ENCODE results near the gene GUCA1A. TPM values are rescaled to one million over a fixed set of nuclear protein-coding genes. Genes with fewer than 3 reads are reported as not detected.
"Not testable (repeated sequence)": the region's sequence is repeated elsewhere in the genome, so short reads cannot be mapped to it uniquely, and the experiment has no call there.

The GUCA1A gene
- total RNA-seq, 1 donor from 2014 or later = not detected

DNA sequence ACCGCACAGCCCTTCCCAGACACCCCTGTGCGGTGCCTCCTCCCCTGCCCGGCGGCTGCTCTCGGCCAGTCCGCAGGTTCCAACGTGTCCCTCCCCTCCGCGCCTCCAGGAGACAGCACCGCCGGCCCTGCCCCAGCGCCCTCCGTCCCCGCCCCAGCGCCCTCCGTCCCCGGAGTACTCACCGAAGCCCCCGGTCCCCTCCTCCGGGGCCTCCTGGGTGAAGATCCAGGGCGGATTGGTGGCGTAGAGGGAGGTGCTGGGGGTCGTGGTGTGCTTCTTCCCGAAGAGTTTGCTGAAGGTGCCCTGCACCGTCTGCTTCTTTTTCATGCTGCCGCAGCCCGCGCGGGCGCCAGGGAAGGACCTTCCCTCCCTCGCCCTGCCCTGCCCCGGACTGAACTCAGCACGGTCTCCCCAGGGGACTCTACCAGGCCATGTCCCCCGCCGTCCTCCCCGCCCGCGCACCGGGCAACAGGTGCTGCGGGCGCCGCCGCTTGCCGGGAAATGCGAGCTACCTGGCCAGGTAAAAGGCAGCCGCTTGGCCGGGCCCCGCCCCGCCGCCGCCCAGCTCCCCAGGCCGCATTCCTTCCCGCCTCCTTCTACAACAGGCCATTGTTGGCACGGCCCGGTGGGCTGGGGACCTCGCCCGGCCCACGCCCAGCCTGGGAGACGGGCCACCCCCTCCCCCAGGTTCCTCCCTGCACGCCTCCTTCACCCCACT lies 30.9 kb upstream of the GUCA1A start, which contains the start of gene C6orf132:
C6orf132 (minus strand) TSS at position 503 of the 718 bp plus-strand sequence; CDS start at position 327, 176 bp downstream.
- DNase-seq (ENCODE audit: low read depth) = no peak

DNA sequence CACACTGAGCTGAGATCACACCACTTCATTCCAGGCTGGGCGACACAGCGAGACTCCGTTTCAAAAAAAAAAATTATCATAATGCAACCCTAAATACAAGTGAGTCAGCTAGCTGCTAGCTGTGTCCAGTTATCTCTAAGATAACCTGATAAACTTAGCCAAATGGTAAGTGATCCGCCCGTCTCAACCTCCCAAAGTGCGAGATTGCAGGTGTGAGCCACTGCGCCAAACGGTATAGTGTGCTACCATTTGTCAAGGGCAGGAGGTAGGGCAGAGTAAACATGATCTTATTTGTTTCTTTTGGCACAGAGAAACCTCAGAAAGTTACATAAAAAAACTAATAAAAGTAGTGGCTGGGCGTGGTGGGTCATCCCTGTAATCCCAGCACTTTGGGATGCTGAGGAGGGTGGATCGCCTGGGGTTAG lies 26.0 kb upstream of the GUCA1A start:
- no peak for DNase-seq (ENCODE audit: low read depth)

DNA sequence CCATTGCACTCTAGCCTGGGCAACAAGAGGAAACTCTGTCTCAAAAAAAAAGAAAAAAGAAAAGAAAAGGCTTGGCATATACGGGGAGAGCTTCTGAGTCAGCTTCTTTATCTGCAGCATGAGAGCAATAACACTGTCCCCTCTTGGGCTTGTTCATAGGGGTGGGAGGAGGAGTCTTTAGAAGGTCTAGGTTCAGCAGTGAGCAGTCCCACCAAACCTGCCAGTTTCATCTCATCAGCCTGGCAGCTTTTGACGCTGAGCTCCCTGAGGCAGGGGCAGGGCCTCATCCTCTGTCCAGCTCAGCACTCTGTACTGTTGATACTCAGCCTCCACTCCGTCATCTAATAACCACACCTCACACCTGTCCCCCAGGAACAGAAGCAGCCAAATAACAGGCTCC lies 25.1 kb upstream of the GUCA1A start:
- no peak for DNase-seq (ENCODE audit: low read depth)

DNA sequence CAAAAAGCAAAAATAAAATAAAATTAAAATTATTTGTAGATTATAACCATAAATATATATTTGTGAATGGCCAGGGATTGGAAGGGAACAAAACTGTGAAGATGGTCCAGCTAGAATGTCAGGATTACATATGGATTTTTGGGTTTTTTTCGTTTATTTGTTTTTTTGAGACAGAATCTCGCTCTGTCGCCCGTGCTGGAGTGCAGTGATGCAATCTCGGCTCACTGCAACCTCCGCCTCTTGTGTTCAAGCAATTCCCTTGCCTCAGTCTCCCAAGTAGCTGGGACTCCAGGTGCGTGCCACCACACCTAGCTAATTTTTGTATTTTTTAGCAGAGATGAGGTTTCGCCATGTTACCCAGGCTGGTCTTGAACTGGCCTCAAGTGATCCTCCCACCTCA lies 22.9 kb upstream of the GUCA1A start:
- DNase-seq (ENCODE audit: low read depth) = no peak

DNA sequence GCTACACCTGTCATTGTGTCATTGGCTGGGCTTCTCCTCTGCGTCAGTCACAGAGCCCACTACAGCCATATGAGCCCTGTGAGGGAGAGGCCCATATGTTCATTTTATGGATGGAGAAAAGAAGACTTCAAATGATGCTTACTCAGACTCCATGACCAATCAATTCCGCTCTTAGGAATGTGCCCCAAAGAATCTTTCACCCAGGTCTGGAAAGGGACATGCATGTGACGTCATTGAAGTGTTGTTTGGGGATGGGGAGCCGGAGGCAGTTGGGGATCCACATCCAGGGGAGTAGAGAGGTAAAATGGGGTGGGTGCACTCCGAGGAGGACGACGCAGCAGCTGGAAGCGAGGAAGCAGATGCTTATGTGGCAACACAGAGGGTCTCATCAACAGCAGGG lies 21.1 kb upstream of the GUCA1A start:
- DNase-seq (ENCODE audit: low read depth) = no peak

DNA sequence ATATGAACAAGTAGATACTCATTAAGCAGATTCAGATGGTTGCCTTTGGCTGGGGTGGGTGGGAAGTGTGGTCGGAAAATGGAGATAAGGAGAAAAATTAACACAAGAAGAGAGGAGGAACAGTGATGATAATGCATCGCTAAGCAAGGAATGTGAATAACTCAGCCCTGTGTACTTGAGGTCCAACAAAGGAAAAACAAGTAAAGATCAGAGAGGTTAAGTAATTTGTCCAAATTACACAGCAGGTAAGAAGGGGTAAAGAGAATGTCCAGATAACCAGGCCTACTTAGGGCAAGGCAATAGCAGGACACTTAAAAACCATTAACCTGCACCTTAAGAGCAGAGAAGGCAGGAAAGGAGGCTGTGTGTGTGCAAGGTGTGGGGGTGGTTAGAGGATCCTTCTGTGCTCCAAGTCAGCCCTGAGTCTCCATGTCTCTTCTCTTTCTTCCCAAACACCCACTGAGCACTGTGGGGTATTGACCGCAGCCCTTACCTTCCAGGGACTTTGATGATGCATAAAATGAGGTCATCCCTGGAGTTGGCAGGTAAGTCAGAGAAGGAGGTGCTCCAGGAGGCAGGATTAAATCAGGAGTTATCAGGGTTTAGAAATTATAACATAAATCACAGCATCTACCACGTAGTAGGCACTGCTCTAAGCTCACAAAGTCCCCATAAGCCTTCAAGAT lies 20.5 kb upstream of the GUCA1A start:
- DNase-seq (ENCODE audit: low read depth) = not testable (repeated sequence)

DNA sequence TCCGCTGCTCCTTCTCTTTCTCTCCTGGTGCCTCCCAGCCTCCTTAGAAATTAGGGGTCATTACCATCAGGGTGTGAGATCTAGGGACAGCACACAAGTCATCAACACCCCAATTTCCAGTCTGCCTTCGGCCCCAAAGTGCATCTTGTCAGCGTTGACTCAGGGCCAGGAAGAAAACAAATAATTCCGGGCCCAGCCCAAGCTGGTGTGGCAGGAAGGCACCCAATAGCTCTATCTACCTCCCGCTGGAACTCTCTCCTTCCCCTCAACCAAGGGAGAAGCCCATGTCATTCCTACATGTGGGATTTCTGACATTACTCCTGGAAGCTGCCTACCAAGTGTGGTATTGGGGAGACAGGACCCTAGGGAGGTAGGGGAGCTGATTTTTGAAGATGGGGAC lies 19.2 kb upstream of the GUCA1A start:
- no peak for DNase-seq (ENCODE audit: low read depth)

DNA sequence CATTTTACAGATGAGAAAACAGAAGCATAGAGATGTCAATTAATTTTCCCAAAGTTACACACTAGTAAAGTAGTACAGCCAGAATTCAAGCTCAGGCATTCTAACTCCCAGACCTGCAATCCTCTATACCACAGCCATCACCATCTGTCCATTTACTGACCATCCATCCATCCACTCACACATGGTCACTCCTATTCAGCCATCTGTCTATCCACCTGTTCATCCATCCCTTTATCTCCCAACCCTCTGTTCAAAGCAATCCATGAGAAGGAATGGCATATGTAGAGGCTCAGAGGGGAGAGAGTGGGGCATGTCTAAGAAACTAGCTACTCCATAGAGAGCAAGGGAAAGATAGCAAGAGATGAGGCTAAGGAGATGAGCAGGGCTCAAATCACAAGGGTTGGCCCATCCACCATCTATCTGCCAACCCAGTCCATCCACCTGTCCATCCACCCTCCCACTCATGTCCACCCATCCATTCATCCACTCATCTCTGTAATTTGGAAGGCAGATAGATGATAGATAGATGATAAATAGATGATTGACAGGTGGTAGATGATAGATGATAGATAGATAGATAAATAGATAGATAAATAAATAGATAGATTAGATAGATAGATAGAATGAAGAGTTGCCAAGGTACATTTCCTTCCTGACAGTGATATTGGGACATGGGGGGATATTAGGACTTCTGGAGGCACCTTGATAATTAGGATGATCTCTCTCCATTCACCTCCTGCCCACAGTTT lies 18.5 kb upstream of the GUCA1A start:
- peak; percentile 57 for DNase-seq (ENCODE audit: low read depth)

DNA sequence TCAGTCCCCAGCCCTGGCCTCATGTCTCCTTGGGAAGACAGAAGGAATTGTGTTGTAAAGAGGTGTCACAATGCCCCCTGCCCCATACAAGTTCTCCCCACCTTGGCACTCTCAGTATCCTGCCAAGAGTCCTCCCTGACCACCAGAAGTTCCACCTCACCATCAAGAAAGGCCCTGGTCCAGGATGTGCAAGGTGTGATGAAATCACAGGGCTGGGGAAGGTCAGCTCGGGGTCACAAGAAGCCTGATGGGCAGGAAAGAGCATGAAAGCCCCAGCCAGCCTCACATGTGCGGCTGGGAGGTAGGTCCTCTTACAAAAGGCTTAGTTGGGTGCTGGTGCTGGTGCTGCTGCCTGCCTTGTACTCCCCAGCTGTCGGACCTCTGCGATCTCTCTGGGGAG lies 17.9 kb upstream of the GUCA1A start:
- no peak for DNase-seq (ENCODE audit: low read depth)

DNA sequence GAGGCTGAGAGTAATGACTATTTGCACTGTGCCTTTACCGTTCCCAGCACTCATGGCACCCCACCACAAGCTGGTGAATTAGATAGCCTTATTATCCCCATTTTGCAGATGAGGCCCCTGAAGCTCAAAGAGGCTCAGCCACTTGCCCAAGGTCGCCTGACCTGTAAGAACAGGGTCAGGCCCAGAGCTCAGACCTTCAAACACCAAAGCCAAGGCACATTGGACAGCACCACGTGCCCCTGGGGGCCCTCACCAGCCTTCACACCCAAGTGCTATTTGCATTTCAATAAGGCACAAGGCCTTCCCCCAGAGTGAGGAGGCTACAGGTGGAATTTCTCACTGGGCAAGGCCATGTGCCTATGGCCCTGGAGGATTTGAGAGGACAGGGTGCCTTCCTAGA lies 16.5 kb upstream of the GUCA1A start:
- no peak for DNase-seq (ENCODE audit: low read depth)

DNA sequence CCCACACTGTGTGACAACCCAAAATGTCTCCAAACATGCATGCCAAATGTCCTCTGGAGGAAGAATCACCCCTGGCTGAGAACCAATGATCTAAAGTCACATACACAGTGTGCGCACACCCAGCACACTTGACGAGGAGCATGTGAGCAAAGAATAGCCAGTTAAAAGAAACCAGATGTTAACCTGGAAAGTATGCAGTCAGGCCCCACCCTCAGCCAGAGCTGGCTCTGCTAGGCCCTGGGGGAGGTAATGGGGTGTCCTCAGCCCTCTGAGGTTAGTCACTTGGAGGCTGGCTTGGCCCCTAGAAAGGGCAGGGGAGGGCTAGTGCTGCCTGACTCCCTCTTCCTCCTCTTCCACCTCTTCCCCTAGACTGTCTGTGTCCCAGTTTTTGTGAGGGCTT lies 15.2 kb upstream of the GUCA1A start:
- DNase-seq (ENCODE audit: low read depth) = no peak

DNA sequence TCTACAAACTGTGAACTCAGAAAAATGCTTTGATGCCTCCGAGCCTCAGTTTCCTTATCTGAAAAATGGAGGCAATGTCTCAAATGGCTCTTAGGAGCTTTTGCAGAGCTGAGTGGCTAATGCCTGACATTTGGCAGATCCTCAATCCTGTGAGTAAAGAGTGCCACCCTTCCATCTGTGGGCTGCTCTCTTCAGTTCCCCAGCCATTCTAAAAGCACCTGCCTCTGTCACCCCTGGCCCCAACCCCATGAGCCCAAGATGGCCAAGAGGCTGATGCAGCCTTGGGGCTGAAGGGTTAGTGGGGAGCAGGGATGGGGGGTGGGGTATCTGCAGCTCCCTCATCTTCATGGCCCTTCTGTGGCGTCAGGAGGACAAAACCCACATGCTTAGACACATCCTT lies 14.5 kb upstream of the GUCA1A start:
- peak; percentile 82 for DNase-seq (ENCODE audit: low read depth)

DNA sequence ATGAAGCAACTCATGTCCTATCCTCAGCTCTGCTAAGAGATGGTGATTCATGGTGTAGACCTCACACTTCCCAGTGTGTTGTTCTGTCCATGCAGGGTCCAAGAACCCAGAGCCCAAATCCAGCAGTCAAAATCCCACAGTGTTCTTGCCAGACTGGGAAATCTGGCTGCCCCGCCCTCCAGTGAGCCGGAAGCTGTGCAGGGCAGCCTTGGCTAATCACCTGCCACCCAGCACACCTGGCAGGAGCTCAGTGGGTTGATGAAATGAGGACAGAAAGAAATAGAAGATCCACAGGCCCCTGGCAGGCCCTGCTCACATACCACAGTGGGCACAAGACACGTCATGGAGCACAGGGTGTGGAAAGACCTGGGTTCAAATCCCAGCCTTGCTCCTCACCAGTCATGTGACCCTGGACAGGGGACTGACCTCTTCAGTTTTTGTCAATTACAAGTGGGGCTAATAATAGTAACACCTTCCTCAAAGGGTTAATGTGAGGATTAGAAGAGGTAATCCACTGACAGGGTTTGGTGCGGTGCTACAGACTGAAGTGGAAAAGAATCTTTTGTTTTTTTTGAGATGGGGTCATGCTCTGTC lies 13.6 kb upstream of the GUCA1A start:
- DNase-seq (ENCODE audit: low read depth) = no peak

DNA sequence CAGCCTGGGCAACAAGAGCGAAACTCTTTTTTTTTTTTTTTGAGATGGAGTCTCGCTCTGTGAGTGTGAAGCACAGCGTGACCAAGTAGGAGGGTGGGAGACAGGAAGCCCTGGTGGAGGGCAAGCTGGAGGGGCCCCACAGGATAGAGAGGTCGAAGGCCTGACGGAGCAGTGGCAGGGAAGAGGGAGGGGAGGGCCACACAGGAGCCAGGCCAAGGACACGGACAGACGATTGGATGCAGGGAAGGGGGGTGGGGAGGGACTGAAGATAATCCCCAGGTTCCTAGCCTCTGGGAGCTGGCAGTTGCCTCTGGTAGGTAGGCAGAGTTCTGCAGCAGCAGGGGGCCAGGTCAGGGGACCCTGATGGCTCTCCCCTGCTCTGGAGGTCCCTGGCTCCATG lies 10.8 kb upstream of the GUCA1A start:
- DNase-seq (ENCODE audit: low read depth) = no peak

DNA sequence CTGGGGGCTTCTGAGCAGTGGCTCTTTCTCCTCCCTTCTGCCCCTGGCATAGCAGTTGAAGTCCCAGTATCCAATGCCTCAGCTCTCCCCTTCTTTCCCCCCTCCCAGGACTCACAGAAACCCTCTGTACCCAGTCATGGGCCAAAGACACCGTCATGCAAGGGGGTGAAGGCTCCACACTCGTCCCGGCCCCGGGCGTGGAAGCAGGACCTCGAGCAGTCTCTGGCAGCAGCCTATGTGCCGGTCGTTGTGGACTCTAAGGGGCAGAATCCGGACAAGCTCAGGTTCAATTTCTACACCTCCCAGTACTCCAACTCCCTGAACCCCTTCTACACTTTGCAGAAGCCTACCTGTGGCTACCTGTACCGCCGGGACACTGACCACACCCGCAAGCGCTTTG lies 10.4 kb upstream of the GUCA1A start:
- DNase-seq (ENCODE audit: low read depth) = no peak

DNA sequence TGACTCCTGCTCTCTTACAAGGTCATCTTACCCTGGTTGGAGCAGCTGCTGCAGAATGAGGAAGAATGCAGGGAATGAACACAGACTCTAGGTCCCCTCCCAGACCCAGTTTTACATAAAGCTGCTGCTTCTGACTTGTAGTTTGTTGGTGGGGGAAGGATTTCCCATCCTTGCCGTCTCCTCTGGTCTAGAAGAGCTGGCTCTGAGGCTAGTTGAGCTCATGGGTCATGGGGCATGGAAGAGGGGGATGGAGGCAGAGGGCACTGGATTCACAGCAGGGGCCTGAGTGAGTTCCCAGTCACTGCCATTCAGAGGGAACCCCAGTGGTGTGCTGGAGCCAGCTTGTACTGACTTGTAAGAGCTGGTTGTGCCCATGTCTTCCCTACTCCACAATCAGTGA lies 9.2 kb upstream of the GUCA1A start:
- DNase-seq (ENCODE audit: low read depth) = peak; percentile 47

DNA sequence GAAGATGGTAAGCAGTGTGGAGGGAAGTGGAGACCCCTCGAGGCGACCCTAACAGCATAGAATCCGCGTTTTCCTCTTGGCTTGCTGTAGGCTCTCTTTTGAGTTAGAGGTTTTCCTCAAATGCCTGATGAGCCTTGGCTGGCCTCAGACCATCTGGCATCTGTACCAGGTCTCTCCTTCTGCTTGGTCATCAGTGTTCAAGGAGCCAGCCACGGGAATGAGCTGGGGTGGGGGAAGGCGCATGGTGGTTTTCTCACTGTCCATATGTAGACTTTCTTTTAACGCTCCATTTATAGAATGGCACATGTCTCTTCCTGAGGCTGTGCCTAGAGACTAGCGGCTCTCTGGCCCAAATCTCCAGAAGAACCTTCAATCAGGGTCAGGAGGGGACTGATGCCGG lies 8.1 kb upstream of the GUCA1A start:
- DNase-seq (ENCODE audit: low read depth) = peak; percentile 72

DNA sequence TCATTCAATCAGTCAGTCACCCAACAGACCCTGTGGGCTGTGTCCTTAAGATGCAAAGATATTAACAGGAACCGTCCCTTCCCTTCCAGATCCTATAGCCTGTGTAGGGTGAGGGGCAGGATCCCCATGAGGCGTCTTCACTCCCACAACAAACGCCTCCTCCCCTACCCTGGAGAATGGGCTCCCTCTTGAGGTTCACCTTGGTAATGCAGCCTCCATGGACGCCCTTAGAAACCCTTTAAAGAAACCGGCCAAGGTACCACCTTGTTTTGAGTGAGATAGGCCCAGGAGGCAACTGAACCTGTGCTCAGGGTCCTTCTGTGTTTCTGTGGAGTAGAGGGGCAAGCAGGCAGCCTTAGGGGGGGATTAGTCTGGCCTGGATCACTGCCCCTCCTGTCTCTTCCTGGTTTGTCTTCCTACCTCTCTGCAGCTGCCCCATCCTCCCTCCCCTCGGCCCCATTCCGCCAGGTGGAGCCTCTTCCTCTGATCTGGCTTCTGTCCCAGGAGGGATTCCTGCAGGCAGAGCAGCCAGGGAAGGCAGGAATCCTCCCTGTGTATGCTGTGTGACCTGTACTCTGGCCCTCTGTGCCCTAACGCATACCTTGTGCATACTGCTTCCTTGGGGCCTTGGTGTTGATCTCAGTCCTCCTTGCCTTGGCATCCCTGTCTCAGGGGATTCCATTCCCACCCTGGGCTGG lies 6.6 kb upstream of the GUCA1A start:
- DNase-seq (ENCODE audit: low read depth) = peak; percentile 83

DNA sequence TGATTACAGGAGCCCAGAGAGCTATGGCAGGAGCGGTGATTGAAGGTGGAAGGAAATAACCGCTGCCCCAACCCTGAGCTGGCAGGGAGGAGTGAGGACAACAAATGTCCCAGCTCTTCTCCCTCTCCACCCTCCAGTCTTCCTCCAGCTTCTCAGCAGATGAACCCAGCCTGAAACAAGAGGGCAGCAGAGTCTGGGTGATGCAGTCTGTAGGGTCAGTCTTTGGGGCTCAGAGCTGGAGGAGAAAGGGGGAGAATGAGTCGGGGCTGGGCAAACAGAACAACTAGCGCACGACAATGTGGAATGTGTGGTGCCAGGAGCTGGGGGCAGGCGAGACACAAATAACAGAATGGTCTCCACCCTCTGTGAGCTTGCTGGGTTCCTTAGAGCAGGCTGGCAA lies 4.5 kb upstream of the GUCA1A start:
- DNase-seq (ENCODE audit: low read depth) = peak; percentile 18

DNA sequence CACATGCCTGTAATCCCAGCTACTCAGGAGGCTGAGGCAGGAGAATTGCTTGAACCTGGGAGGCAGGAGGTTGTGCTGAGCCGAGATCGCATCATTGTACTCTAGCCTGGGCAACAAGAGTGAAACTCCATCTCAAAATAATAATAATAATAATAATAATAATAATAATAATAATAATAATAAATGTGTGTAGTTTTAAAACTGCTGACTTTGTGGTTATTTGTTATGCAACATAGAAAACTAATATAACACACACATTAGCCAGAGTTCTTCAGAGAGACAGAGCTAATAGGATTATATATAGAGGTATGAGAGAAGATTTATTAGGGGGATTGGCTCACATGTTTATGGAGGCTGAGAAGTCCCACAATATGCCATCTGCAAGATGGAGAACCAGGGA lies 3.4 kb upstream of the GUCA1A start:
- not testable (repeated sequence) for DNase-seq (ENCODE audit: low read depth)

All from myocyte (in vitro differentiated cells).